Stimulated activated CD4-positive, alpha-beta T cell treated with anti-CD3 and anti-CD28 coated beads, Interleukin-4, amount 100 ng/mL, for 4 hours (primary cell): Measurements from ENCODE around the gene FOXP1.

Experiments
- DNase-seq, 2 experiments: peaks; one replicate each; pipeline ENCODE4 v3.0.0-alpha.2; 2020

FOXP1 gene

DNA sequence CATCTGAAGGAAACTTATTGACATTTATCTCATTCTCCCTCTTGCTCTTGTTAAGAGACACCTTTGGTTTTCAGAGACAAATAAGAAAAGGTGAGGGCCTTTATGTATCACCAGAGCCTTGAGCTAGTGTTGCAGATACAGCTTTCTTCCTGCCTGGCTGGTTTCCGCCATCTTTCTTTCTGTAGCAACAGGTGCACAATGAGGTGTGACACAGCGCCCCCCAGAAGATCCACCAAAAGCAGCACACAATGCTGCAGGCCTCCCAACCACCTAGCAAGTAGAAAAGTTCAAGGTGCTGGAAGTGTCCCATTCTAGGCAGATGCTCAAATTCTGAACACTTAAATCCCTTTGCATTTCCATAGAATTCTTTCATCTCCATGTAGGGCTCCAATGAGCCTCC lies 106.6 kb downstream of the FOXP1 start:
- DNase-seq: no peak

DNA sequence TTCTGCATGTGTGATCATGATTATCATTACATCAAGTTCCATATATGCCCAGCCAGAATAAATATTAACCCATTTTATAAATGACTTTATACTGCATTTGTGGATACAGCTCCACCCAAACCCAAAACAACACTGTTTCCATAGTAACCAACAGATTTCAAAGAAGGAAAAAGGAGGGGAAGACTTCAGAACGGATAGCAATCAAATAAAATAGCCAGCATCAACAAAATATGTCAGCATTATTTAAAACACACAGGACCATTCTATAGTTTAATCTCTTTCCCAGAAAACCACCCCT lies 114.4 kb downstream of the FOXP1 start:
- no peak for DNase-seq

DNA sequence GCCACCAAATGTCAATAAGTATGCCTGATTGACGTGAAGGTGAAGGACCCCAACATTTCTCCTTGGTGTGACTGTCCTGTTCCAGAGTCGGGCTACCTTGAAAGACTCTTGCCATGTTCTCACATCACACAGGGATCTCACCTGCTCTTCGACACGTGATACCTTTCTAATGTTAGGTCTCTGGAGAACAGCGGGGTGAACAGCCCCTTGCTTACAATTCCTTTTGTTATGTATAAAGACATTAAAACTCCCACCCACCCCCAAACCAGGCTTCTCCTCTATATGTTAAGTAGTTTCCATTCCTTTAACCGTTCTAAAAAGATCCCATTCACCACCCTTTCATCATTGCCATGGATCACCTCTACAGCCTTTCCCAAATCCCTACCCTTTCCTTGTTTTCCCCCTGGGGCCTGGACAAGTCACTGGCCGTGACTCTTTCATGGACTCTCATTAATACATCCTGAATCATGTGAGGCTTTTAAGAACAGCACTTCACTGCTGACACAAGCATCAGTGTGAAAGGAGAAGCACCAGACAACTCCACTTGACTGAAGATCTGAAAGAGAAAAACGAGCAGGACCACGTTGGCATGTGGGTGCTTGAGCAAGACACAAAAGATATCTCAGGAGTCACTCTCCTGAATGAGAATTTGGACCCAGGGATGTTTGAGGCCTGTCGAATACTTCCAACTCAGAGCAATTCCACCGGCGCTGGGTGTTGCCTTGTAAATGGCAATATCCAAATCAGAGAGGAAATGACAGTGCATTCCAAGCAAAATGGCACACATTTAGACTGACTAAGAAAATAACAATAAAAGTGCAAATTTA lies 115.0 kb downstream of the FOXP1 start:
- DNase-seq: no peak

DNA sequence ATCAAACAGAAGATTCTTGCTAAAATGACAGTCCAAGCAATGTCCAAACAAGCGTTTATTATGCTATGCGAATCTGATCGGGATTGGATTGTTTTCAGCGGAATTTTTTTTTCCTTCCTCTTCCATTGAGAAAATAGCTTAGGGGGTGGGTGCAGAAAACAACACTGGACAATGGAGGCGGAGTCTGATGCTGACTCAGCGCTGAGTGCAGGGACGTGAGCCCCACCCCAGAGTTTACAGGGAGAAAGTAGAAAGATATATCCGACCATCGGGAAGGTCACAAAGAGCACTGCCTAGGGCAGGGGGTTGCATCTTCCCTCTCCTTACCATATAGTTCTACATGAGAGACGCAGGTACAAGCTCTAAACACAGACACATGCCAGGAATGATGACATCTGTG lies 117.0 kb downstream of the FOXP1 start:
- no peak for DNase-seq

- DNase-seq: no peak
Observed at GRCh38 chr3:71465371-71466036, 118.0 kb downstream of the FOXP1 start.

DNA sequence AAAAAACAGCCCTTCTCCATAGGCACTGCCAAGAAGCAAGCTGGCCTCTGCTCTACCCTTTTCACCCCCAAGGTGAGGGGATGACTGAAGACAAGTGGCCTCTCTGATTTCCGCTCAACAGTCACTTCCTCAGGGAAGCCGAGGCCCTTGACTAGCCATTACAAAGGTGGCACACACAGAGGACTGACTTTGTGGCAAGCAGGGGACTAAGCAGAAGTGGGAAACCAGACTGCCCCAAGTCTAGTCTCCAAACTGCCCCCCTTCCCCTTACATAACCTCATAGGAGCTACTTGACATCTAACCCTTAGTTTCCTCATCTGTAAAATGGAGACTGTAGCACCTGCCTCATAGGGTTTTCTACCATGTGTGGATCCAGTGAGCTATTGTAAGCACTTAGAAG lies 118.9 kb downstream of the FOXP1 start:
- no peak for DNase-seq

DNA sequence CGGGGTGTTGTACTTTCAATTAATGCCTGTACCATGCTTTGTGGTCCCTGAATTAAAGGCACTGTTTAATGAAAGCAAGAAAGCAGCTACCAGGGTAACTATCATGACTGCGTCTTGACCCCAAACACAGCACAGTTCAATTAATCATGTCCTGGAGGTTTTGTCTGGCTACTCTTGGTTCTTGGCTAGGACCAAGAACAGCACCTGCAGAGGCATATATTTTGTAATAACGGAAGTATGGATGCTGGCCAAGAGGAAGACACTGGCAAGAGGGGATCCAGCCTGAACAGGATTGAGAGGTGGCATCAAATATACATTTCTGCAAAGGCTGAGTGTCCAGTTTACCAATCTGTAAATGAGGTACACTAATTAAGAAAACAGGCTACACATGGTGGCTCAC lies 119.9 kb downstream of the FOXP1 start:
- DNase-seq: no peak

GRCh38 chr3:71462586-71462985 lies 120.9 kb downstream of the FOXP1 start:
- no peak for DNase-seq

DNA sequence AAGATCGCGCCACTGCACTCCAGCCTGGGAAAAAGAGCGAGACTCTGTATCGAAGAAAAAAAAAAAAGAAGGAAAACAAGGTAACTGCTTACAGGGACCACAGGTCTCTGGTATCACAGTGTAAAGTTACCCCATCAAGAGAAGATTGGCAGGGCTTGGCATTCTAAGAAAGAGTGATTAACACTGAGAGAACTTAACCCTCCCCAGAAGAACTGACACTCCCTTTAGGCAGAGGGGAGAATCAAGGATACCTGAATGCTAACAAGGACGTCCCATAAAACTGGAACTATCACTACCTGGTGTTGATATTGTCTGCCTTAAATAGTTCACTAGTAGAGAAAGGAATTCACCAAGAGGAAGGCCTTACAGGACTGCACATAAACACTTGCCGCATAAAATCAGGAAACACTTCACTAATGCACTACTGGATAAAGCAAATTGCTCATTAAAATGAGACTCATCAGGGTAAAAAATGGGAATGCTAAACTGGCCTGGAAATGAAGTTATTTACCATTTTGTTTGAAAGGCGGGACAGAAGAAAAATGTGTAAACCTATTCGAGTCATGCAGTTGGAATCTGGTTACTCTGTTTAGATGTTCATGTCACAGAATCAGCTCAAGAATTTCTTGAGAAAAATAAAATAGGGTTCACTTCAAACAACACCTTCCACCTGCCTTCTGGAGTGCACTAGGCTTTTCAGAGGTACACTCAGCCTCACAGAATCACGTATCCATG lies 121.6 kb downstream of the FOXP1 start:
- no peak for DNase-seq

DNA sequence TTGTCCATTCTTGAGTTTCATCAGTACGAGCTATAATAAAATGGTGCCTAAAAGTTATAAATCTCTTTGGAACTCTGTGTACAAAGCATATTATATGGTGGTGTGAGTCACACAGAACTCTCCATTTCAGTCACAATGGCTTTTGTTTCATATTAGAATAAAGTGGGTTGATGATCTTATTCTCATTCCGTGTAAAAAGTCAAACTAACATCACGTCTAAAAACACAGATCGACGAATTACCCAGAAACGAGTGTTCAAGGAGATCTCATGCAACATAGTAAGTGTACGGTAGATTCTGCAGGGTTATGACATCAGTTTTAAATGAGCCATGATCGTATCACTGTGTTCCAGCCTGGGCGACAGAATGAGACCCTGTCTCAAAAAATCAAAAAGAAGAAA lies 122.4 kb downstream of the FOXP1 start:
- DNase-seq: no peak

GRCh38 chr3:71458895-71459294 lies 124.6 kb downstream of the FOXP1 start:
- no peak for DNase-seq

- no peak for DNase-seq
Observed at GRCh38 chr3:71456826-71457225, 126.7 kb downstream of the FOXP1 start.

DNA sequence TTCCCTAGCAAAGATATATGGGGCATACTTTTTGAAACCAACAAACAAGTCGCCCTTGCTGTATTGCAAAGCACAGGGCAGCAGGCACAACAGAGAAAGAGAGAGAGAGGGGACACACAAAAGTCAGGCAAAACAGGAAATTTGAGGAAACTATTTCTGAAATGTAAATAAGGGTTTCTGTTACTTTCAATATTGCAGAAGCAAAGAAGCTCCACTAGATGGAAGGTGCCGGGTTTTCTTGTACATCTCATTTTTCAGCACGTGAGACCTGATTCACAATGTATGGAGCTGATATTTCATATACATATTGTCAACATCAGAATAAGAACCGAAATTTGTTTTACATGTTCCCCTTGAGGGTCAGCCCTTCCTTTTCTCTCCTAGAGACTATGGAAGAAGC lies 127.4 kb downstream of the FOXP1 start:
- DNase-seq: no peak

- DNase-seq: no peak
Observed at GRCh38 chr3:71454512-71455403, 128.8 kb downstream of the FOXP1 start.

DNA sequence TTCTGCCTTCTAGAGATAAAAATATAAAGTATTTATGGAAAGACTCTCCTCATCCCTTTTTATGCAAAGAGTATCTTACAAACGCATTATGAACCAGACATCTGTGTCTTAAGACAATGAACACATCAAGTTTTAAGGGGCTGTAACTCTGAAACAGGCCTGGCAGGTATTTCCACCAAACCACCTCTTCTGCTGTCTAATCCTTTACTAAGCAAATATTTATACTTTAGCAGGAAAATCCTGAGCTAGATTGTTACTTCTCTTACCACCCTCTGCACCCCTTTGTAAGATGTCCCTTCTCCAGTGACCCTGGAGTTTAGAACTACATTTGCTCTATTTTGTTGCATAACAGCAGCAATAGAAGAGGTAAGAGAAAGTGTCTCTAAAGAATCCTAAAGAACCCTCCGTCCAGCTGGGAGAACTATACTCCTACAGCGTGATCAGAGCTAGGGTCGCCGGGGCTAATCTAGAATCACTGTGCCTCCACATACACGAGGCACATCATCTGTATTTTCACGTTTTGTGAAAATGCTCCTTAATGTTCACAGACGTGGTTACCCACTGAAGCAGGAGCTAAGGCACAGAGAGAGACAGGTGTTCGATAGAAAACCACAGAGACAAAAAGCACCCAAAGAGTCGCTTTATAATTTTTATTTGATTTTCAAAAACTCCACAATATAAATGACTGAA lies 129.6 kb downstream of the FOXP1 start:
- no peak for DNase-seq

DNA sequence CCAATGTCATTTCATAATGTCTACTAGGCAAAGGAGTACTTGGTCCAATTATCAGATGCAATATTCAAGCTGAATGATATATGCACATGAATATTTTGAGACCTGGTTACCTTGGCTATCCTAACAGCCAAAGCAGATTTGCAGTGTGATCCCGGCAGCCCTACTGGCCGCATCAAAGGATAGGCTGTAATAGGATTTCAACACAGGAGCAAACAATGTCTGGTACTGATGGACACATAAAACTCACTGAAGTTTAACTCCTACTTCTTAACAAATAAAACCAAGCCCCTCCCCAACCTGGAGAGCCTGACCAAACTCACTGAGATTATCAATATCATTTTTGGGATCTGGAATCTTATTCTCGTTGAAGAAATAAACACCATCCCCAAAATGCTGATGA lies 130.2 kb downstream of the FOXP1 start:
- no peak for DNase-seq

DNA sequence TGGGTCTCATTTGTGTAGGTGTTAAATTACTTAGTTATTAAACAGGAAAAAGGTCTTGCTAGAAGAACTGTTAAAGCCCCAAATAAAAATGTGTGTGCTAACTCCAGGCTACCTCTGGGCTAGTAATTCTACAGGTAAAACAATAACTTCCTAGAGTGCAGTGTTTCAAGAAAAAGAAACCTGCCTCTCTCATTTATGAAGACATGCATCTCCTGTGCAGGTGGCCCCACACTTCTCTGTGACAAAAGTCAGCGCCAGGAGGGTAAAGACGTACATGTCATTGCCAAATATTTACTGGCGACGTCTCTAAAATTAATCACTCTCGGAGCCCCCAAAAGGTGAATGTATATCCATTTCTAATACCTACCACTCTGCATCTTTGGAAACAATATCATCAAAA lies 131.7 kb downstream of the FOXP1 start:
- DNase-seq: no peak

GRCh38 chr3:71451060-71451459 lies 132.5 kb downstream of the FOXP1 start:
- no peak for DNase-seq

GRCh38 chr3:71450162-71450561 lies 133.4 kb downstream of the FOXP1 start:
- no peak for DNase-seq

- no peak for DNase-seq
Observed at GRCh38 chr3:71447803-71448202, 135.7 kb downstream of the FOXP1 start.

- no peak for DNase-seq
Observed at GRCh38 chr3:71447197-71447596, 136.3 kb downstream of the FOXP1 start.

DNA sequence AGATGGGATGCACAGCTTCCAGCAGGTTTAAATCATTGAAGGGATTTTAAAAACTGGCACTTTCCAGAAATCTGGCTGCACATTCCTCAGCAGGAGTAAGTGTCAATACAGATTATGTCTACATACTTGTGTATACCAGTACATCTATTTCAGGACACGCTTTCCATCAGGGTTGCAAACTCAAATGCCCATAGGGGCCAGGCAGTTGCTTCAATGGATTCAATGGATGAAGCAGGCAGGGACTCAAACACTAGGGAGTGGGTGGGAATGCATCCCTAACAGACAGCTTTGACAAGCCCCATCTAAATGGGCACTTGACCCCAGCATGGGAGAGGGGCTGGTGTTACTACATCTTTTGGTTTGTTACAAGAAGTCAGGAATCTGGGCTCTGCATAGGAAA lies 136.8 kb downstream of the FOXP1 start:
- DNase-seq: no peak

DNA sequence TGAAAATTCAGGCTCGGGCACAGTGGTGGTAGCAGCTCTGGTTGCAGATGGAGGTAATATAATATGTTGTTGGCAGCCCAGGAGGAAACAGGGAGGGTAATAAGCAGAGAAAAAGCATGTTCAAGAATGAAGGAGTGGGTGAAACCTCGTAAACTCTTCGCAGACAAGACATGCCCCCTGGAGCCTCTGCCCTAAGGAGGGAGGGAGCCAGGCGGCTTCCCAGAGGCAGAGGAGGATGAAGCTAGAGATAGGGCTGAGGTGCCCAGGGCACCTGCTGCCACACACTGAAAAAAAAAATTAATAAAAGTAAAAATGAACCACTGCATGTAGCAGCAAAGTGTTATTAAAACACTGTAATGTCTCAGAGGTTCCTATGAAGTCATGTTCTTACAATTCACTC lies 137.3 kb downstream of the FOXP1 start:
- DNase-seq: no peak
